Measurements from ENCODE around the gene RNLS. TPM values are rescaled to one million over a fixed set of nuclear protein-coding genes. Genes with fewer than 3 reads are reported as not detected.
"Not testable (repeated sequence)": the region's sequence is repeated elsewhere in the genome, so short reads cannot be mapped to it uniquely, and the experiment has no call there.

RNLS gene
- polyA plus RNA-seq, 5 donors = 4.3 to 7.0 (median 5.2) TPM

DNA sequence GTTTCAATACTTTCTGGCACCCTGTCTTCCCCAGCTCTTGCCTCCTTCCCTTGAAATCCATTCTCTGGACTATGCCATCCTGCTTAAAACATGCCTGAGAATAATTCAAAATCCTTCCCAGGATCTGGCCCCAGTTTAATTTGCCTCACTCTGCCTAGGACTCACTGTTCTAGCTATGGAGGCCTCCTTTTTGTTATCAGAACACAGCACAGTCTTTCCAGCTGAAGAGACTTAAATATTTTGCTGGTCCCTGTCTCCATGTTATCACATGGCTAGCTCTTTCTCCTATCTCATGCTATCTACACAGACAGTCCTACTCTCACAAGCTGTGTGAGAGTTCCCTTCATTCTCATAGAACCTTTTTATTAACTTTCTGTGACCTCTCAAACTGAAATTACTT lies 194.8 kb downstream of the RNLS start:
- DNase-seq = no peak

GRCh38 chr10:88386821-88387773 lies 196.0 kb downstream of the RNLS start:
- DNase-seq = peak; percentile 72 to 81

- DNase-seq = peak; percentile 46 to 50
Measured at GRCh38 chr10:88386204-88386788, 196.8 kb downstream of the RNLS start.

GRCh38 chr10:88385601-88386203 lies 197.4 kb downstream of the RNLS start:
- DNase-seq = no peak

- no peak for DNase-seq
Measured at GRCh38 chr10:88383276-88383675, 199.8 kb downstream of the RNLS start.

GRCh38 chr10:88382699-88383098 lies 200.4 kb downstream of the RNLS start:
- no peak for DNase-seq

DNA sequence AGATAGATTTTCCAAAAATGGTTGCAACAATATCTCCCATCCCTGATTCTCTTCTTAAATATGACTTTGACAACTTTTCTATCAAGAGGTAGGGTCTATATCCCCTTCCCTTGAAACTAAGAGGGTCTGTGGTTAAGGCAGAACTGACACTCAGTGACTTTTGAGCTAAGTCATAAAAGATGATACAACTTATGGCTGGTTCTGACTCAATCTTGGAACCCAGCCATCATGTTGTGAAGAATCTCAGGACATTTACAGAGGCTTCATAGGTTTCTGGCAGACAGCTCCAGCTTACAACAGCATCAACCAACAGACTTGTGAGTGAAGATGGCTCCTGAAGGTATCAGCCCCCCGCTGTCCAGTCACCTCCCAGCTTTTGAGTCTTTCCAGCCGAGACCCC lies 203.5 kb downstream of the RNLS start:
- DNase-seq = no peak

- DNase-seq = no peak
Measured at GRCh38 chr10:88377510-88377909, 205.6 kb downstream of the RNLS start.

DNA sequence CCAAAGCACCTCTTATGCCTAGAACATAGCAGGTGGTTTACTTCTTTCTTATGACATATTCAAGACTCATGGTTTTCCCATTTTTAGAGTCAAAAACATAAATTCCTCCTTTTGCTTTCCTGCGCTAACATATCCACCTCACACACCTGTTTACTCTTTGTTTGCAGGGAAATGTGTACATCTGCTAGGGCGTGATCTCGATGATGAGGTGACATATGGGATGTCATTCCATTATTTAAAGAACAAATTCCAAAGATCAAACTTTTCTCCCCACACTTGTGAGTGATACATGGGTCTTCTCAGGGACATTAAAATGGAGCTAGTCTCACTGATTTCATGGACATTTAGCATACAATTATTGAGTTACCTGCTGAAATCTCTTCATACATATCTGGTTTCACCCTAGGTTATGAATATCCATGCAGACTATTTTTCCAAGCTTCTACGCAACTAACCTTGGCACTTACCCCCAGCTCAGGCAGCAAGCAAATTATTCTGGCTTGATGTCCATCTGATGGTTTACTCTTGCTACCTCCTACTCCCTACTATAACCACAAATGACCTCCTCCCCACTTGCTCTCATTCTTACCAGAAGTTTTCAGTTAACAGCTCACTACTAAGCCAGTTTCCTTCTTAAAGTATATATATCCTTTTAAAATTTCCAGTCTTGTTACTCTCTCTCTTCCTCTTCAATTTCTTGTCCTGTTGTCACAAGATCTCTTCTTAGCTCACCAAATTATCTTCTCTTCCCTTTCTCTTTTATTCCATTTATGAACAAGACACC lies 208.5 kb downstream of the RNLS start:
- DNase-seq = no peak

DNA sequence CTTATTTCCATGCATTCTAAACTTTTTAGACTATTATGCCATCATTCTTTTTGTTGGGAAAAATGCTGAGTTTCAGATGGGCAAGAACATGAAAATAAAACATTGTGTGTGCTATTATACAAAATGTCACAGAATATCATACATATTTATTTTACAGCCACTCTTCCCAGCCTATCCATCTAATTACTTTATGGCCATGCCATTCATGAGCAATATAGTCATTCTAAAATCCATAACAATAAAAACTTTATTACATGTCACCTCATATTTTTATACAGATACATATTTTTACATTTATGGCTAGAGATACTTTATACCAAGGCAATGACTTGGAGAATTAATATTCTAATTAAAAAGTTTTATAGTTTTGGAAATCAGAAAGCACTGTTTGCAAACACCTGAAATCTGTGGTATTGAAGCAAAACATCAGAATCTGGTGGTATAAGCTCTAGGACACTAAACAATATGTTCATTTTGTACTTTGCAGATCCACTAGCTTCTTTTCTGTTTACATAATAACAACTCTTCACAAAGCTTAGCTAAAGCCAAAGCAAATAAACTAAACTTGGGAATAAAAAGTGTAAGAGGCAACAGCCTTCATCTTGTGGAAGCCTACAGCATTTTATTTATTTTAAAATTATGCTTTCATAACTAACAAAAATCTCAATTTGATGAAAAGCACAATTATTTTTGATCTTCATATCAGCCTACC lies 210.1 kb downstream of the RNLS start:
- no peak for DNase-seq

- DNase-seq = no peak
Measured at GRCh38 chr10:88372051-88372715, 210.9 kb downstream of the RNLS start.

GRCh38 chr10:88370713-88371112 lies 212.4 kb downstream of the RNLS start:
- no peak for DNase-seq

- no peak for DNase-seq
Measured at GRCh38 chr10:88366772-88367171, 216.3 kb downstream of the RNLS start.

DNA sequence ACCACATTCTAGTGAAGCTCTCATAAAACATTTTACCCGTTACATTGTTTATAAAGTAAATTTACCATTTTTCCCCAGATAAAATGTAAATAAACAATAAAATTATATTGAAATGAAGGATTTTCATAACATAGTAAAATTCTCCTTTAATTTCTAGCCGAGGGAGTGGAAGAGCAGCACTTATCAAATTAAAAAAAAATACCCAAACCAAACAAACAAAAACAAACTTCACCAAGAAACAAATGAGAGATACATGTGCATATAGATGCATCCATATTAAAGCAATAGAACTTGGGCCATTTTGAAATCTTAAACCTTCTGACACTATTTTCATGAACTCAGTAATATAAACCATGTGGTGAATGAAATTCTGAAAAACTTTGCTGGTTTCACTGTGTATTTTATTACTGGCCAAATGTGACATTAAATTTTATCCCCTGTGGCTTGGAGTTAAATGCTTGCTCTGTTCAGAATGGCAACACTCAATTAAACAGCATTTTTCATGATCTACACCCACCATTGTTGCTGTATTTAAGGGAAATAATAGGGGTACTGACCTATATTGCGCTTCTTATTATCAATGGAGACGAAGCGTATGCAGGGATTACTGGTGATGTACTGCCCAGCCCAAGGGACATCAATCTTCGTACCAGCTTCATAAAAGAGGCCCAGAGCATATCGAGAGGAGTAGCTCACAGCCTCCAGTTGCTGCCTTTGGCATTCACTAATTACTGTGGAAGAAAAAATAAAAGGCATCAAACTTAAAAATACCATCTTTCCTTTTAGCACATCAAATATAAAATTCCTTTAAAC lies 220.9 kb downstream of the RNLS start:
- no peak for DNase-seq

GRCh38 chr10:88361494-88361893 lies 221.6 kb downstream of the RNLS start:
- DNase-seq = no peak

- not testable (repeated sequence) for DNase-seq
Measured at GRCh38 chr10:88355750-88356149, 227.4 kb downstream of the RNLS start.

DNA sequence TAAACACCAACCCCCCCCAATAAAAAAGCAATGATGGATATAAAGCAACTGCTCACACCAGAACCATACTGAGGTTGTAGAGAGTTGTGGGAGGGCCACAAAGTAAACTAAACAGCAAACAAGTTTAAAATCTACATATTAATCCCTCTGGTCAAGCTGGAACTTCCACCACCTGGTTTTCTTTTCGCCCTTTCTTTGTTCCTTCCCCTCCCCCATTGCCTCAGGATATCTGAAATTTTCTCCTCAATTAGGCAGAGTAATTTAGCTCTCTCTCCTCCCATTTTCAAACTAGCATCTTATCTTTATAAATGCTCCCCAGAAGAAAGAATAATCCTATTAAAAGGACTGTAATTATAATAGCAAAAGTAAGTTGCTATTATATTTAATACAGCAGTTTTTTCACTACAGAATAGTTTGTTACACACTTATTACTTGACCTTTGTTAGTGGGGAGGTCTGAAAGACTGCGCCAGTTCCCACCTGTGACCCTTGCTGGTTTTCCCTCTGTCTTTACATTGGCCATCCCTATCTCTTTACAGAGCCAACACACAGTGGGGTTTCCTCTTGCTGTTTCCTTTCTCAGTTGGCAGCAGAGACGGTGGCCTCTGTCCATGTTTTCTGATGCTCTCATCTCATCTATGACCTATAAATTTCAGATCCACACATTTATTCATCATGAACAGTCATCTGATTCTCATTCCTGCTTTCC lies 235.4 kb downstream of the RNLS start:
- no peak for DNase-seq

GRCh38 chr10:88347022-88347421 lies 236.1 kb downstream of the RNLS start:
- DNase-seq = no peak

Data from right lung (tissue), 5 donors.